H1 (cell line): Measurements from ENCODE around the gene GPD1L. TPM values are rescaled to one million over a fixed set of nuclear protein-coding genes. Genes with fewer than 3 reads are reported as not detected.

Experiments
- CTCF ChIA-PET: fragments of 300-600 bp; sonication (Branson Sonifier 250); formaldehyde crosslinking; loops from one replicate; lab custom pipeline; 2021; ENCODE audit not compliant: partially characterized antibody; lab: Charles Lee
- POLR2A ChIA-PET: fragments of 300-600 bp; sonication (Branson Sonifier 250); formaldehyde crosslinking; loops from one replicate; lab custom pipeline; 2021; ENCODE audit warnings: inconsistent platforms; ENCODE audit not compliant: partially characterized antibody; lab: Charles Lee
- DNase-seq, 2 experiments: peaks; one replicate each; pipeline versions ENCODE4 v3.0.0 to v3.0.0-alpha.2; 2010 to 2022; ENCODE audit warnings: low spot score in 2 of 2, low read depth in 1 of 2, mixed read lengths in 1 of 2
- FAIRE-seq: peaks from 2 replicates; lab custom pipeline; 2011; peaks lifted over from hg19 to GRCh38; lab: Jason Lieb, UNC
- H2AFZ ChIP-seq: 2 replicates; pipeline ENCODE4 v1.8.1; 2012; ENCODE audit warnings: low read length, inconsistent platforms
- H2AK5ac ChIP-seq: 2 replicates; pipeline ENCODE4 v1.6.1; 2013; ENCODE audit warnings: low read depth, low read length
- H2BK120ac ChIP-seq: replicated peaks from 2 replicates; pipeline ENCODE3; 2013; ENCODE audit warnings: low read depth, low read length, inconsistent platforms
- H2BK12ac ChIP-seq: 2 replicates; pipeline ENCODE4 v1.6.1; 2013; ENCODE audit warnings: low read depth, low read length
- H2BK15ac ChIP-seq: 2 replicates; pipeline ENCODE4 v1.6.1; 2013; ENCODE audit warnings: low read length
- H2BK20ac ChIP-seq: 2 replicates; pipeline ENCODE4 v1.6.1; 2013; ENCODE audit warnings: low read length
- H2BK5ac ChIP-seq: 2 replicates; pipeline ENCODE4 v1.6.1; 2013; ENCODE audit warnings: low read depth, low read length
- H3K14ac ChIP-seq: 2 replicates; pipeline ENCODE4 v1.6.1; 2013; ENCODE audit warnings: inconsistent platforms; ENCODE audit not compliant: insufficient read length
- H3K18ac ChIP-seq: 2 replicates; pipeline ENCODE4 v1.6.1; 2013; ENCODE audit warnings: low read length; ENCODE audit errors: extremely low read depth
- H3K23ac ChIP-seq: 2 replicates; pipeline ENCODE4 v1.6.1; 2013; ENCODE audit warnings: inconsistent platforms; ENCODE audit not compliant: insufficient read length
- H3K23me2 ChIP-seq: 2 replicates; pipeline ENCODE4 v1.6.1; 2013; ENCODE audit warnings: low read depth, low read length
- H3K27ac ChIP-seq: 2 replicates; pipeline ENCODE4 v1.6.1; 2011; ENCODE audit warnings: low read depth, low read length, inconsistent platforms
- H3K27me3 ChIP-seq, 4 experiments: replicated peaks in 1 of 4; 1 replicate in 1 of 4; 2 replicates in 3 of 4; pipeline versions ENCODE4 v1.6.1 to v1.8.1; 2011 to 2013; ENCODE audit warnings: low read length in 3 of 4, mild to moderate bottlenecking in 3 of 4, inconsistent platforms in 2 of 4, mixed read lengths in 2 of 4, moderate library complexity in 1 of 4; ENCODE audit not compliant: control insufficient read depth in 3 of 4, insufficient read depth in 3 of 4; ENCODE audit errors: extremely low read depth in 1 of 4
- H3K36me3 ChIP-seq, 4 experiments: 2 replicates each; pipeline versions ENCODE4 v1.6.1 to v1.8.1; 2011 to 2013; ENCODE audit warnings: mild to moderate bottlenecking in 4 of 4, low read length in 3 of 4, moderate library complexity in 2 of 4, control low read depth in 1 of 4, inconsistent platforms in 1 of 4; ENCODE audit not compliant: insufficient read depth in 4 of 4, control insufficient read depth in 2 of 4
- H3K4ac ChIP-seq: replicated peaks from 2 replicates; pipeline ENCODE3; 2013; ENCODE audit warnings: low read length, low read depth, mixed read lengths, inconsistent platforms; ENCODE audit not compliant: insufficient read length
- H3K4me1 ChIP-seq, 4 experiments: replicated peaks in 1 of 4; 1 replicate in 1 of 4; 2 replicates in 3 of 4; pipeline versions ENCODE4 v1.6.1 to v1.8.1; 2011 to 2013; ENCODE audit warnings: low read length in 3 of 4, inconsistent platforms in 2 of 4, mixed read lengths in 1 of 4; ENCODE audit not compliant: insufficient read depth in 4 of 4, control insufficient read depth in 3 of 4
- H3K4me2 ChIP-seq, 2 experiments: 2 replicates each; pipeline versions ENCODE4 v1.6.1 to v1.8.1; 2011 to 2013; ENCODE audit warnings: low read depth in 2 of 2, low read length in 2 of 2, control low read depth in 1 of 2, inconsistent platforms in 1 of 2, mild to moderate bottlenecking in 1 of 2; ENCODE audit not compliant: insufficient read depth in 1 of 2
- H3K4me3 ChIP-seq, 4 experiments: fragments of 200-600, 300-600 bp in 1 of 4; sonication (generic), shearing (Covaris generic), sonication (Bioruptor Twin) in 1 of 4; 2 replicates each; pipeline versions ENCODE4 v1.5.1 to v1.8.1; 2011 to 2016; ENCODE audit warnings: low read length in 4 of 4, low read depth in 3 of 4, control low read depth in 2 of 4, inconsistent platforms in 2 of 4, mild to moderate bottlenecking in 2 of 4, mixed read lengths in 1 of 4, moderate library complexity in 1 of 4; ENCODE audit not compliant: insufficient read depth in 2 of 4; ENCODE audit errors: extremely low read depth in 1 of 4
- H3K56ac ChIP-seq: replicated peaks from 2 replicates; pipeline ENCODE3; 2013; ENCODE audit warnings: low read depth, mild to moderate bottlenecking, mixed read lengths, low read length, inconsistent platforms; ENCODE audit not compliant: insufficient read length
- H3K79me1 ChIP-seq: 2 replicates; pipeline ENCODE4 v1.6.1; 2013; ENCODE audit warnings: low read depth, low read length, control low read depth
- H3K79me2 ChIP-seq, 2 experiments: 2 replicates each; pipeline versions ENCODE4 v1.6.1 to v1.8.1; 2012 to 2013; ENCODE audit warnings: low read length in 2 of 2, mild to moderate bottlenecking in 2 of 2, inconsistent platforms in 1 of 2; ENCODE audit not compliant: insufficient read depth in 2 of 2, control insufficient read depth in 1 of 2
- H3K9ac ChIP-seq, 4 experiments: replicated peaks in 1 of 4; 1 replicate in 1 of 4; 2 replicates in 3 of 4; pipeline versions ENCODE4 v1.6.1 to v1.8.1; 2011 to 2013; ENCODE audit warnings: low read depth in 3 of 4, low read length in 3 of 4, control low read depth in 2 of 4, mild to moderate bottlenecking in 2 of 4, moderate library complexity in 2 of 4, inconsistent platforms in 1 of 4; ENCODE audit errors: extremely low read depth in 1 of 4
- H3K9me3 ChIP-seq, 2 experiments: 2 replicates each; pipeline versions ENCODE4 v1.6.1 to v1.8.1; 2012 to 2013; ENCODE audit warnings: mild to moderate bottlenecking in 2 of 2, moderate library complexity in 2 of 2, control low read depth in 1 of 2, inconsistent platforms in 1 of 2, low read depth in 1 of 2, low read length in 1 of 2, mixed read lengths in 1 of 2; ENCODE audit not compliant: insufficient read depth in 2 of 2
- H4K20me1 ChIP-seq, 2 experiments: replicated peaks in 1 of 2; 2 replicates each; pipeline versions ENCODE3 to v1.8.1; 2011 to 2013; ENCODE audit warnings: inconsistent platforms in 2 of 2, low read length in 2 of 2, mild to moderate bottlenecking in 1 of 2; ENCODE audit not compliant: insufficient read depth in 2 of 2, control insufficient read depth in 1 of 2
- H4K5ac ChIP-seq: 2 replicates; pipeline ENCODE4 v1.6.1; 2013; ENCODE audit warnings: low read length, low read depth, mixed read lengths, inconsistent platforms; ENCODE audit not compliant: insufficient read length
- H4K8ac ChIP-seq: 2 replicates; pipeline ENCODE4 v1.8.0; 2013; ENCODE audit warnings: mild to moderate bottlenecking, moderate library complexity, low read length, inconsistent platforms; ENCODE audit not compliant: insufficient read depth; ENCODE audit errors: extremely low read depth
- H4K91ac ChIP-seq: replicated peaks from 2 replicates; pipeline ENCODE3; 2013; ENCODE audit warnings: low read length, mixed read lengths, inconsistent platforms; ENCODE audit not compliant: insufficient read length
- BRCA1 ChIP-seq: IDR thresholded peaks from 2 replicates; pipeline ENCODE4 v1.6.1; 2012; ENCODE audit warnings: low read depth, low read length, improper control_type of control experiment
- whole genome bisulfite sequencing, 2 experiments: shearing (Covaris generic) in 1 of 2; methylation state at CpG; one replicate each; pipeline versions ENCODE4 v1.1.6 to v1.1.7; 2013 to 2015; ENCODE audit warnings: low lambda C conversion rate in 2 of 2, mixed read lengths in 2 of 2, inconsistent platforms in 1 of 2, low coverage in 1 of 2, missing lambda C conversion rate in 1 of 2; ENCODE audit not compliant: insufficient replicate concordance in 2 of 2, insufficient coverage in 1 of 2, insufficient read length in 1 of 2; ENCODE audit errors: extremely low coverage in 1 of 2, missing lambda C conversion rate in 1 of 2; 5-methylcytosine and 5-hydroxymethylcytosine counted together
- polyA plus RNA-seq, 7 experiments: library from polyadenylated mRNA; depleted of rRNA in 3 of 7; stranded (reverse) in 5 of 7; unstranded in 2 of 7; fragments of >200 nt in 5 of 7; fragments of 200-250 nt in 2 of 7; gene quantifications; 1 replicate in 5 of 7; 2 replicates in 1 of 7; 4 replicates in 1 of 7; pipeline versions ENCODE4 v1.2.1 to v1.2.3, GENCODE V29; 2011 to 2013; ENCODE audit warnings: missing spikeins in 2 of 7, mixed read lengths in 2 of 7
- total RNA-seq: library from RNA; stranded (reverse); fragmentation: NEBNext Ultra II Directional; extraction: Animal tissue kit (Norgen Biotek cat#: 25700); gene quantifications from 2 replicates; pipeline ENCODE4 v1.2.1, GENCODE V29; 2021
- TF ChIP-seq, protein P1 (sequence below): IDR thresholded peaks from 2 replicates; pipeline ENCODE4 v1.6.1; 2012; ENCODE audit warnings: inconsistent platforms
- TF ChIP-seq, protein P2 (sequence below): IDR thresholded peaks from 2 replicates; pipeline ENCODE4 v1.6.1; 2011; ENCODE audit warnings: low read length, improper control_type of control experiment
- TF ChIP-seq, protein P3 (sequence below), 3 experiments: IDR thresholded peaks; 1 replicate in 2 of 3; 2 replicates in 1 of 3; pipeline versions ENCODE4 v1.5.1 to v1.6.1; 2011; ENCODE audit warnings: low read length in 3 of 3, mild to moderate bottlenecking in 3 of 3, inconsistent platforms in 2 of 3, low read depth in 1 of 3, moderate library complexity in 1 of 3; ENCODE audit not compliant: insufficient read depth in 1 of 3; ENCODE audit errors: control extremely low read depth in 1 of 3

GPD1L gene
- total and polyA plus RNA-seq, 2 of the 8 experiments (the other 6 are each of a cell fraction or from before 2014, with no cell fraction given) = 2.4 to 8.4 TPM

DNA sequence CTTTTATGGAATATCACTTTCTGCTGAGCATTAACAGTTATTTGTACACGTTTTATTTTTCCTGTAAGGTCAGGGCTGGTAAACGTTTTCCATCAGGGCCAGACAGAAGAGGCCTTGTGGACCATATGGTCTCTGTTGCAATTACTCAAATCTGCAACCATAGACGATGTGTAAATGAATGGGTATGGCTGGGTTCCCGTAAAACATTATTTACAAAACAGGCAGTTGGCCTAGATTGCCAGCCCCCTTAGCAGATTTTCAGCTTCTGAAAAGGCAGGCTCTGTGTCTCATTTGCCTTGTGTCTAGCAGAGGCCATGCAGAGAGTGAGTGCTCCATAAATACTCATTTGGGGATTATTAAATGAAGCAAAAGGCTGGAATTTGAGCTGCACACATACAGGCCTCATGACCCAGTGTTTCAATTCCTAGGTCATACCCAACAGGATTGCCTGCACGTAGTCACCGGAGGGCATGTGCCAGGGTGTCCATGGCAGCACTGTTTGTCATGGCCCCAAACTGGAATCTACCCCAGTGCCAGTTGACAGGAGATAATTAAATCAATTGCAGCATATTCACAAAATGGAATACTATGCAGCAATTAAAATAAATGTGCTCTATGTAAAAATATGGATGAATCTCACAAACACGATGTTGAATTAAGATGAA is 51.3 kb downstream of the GPD1L start:
- H3K9ac ChIP-seq = no peak overlapping the region
- H3K23me2 ChIP-seq = peaks cover 2% of the 10 kb centered on the region; the same call in 1 of the 2 replicates
- no peak overlapping the region for H2BK20ac ChIP-seq
- no peaks in the 10 kb centered on the region for H3K79me2 ChIP-seq
- no peak overlapping the region for H2BK120ac ChIP-seq
- no peak overlapping the region for H3K18ac ChIP-seq
- no peaks in the 10 kb centered on the region for H4K20me1 ChIP-seq
- TF ChIP-seq, protein P1, sequence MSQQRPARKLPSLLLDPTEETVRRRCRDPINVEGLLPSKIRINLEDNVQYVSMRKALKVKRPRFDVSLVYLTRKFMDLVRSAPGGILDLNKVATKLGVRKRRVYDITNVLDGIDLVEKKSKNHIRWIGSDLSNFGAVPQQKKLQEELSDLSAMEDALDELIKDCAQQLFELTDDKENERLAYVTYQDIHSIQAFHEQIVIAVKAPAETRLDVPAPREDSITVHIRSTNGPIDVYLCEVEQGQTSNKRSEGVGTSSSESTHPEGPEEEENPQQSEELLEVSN = no peak
- TF ChIP-seq, protein P2, sequence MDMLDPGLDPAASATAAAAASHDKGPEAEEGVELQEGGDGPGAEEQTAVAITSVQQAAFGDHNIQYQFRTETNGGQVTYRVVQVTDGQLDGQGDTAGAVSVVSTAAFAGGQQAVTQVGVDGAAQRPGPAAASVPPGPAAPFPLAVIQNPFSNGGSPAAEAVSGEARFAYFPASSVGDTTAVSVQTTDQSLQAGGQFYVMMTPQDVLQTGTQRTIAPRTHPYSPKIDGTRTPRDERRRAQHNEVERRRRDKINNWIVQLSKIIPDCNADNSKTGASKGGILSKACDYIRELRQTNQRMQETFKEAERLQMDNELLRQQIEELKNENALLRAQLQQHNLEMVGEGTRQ = no peak
- TF ChIP-seq, protein P3, sequence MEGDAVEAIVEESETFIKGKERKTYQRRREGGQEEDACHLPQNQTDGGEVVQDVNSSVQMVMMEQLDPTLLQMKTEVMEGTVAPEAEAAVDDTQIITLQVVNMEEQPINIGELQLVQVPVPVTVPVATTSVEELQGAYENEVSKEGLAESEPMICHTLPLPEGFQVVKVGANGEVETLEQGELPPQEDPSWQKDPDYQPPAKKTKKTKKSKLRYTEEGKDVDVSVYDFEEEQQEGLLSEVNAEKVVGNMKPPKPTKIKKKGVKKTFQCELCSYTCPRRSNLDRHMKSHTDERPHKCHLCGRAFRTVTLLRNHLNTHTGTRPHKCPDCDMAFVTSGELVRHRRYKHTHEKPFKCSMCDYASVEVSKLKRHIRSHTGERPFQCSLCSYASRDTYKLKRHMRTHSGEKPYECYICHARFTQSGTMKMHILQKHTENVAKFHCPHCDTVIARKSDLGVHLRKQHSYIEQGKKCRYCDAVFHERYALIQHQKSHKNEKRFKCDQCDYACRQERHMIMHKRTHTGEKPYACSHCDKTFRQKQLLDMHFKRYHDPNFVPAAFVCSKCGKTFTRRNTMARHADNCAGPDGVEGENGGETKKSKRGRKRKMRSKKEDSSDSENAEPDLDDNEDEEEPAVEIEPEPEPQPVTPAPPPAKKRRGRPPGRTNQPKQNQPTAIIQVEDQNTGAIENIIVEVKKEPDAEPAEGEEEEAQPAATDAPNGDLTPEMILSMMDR (IDR thresholded peaks at IDR 0.05; ENCODE audit: control extremely low read depth in 1 of 3, insufficient read depth in 1 of 3, low read depth in 1 of 3, low read length in 3 of 3) = no peak
- TF ChIP-seq BRCA1 = no peak
- no peak overlapping the region for H3K4ac ChIP-seq
- FAIRE-seq (no peak), DNase-seq (no peak)
- no peak overlapping the region for H3K14ac ChIP-seq
- H3K27ac ChIP-seq = no peak overlapping the region
- no peak overlapping the region for H4K8ac ChIP-seq
- H2BK15ac ChIP-seq = no peak overlapping the region
- no peak overlapping the region for H3K56ac ChIP-seq
- 78% methylated on average over 7 of the region's 7 CpGs; no CpG with 5 or more reads in 1 of the 2 experiments for WGBS, 2 experiments
- H3K4me2 ChIP-seq = no peak overlapping the region
- H2AFZ ChIP-seq = no peak overlapping the region
- no peak overlapping the region for H4K91ac ChIP-seq
- no peaks in the 10 kb centered on the region; a peak in 1 of 7 replicates for H3K4me1 ChIP-seq
- no peak overlapping the region for H4K5ac ChIP-seq
- no peaks in the 10 kb centered on the region for H3K27me3 ChIP-seq
- no peaks in the 10 kb centered on the region for H3K79me1 ChIP-seq
- H3K4me3 ChIP-seq = no peak overlapping the region
- no peaks in the 10 kb centered on the region for H3K36me3 ChIP-seq
- no peaks in the 10 kb centered on the region for H3K9me3 ChIP-seq
- POLR2A ChIA-PET = no interaction called here
- no peak overlapping the region for H2AK5ac ChIP-seq
- no peak overlapping the region for H2BK5ac ChIP-seq
- H2BK12ac ChIP-seq = no peak overlapping the region
- CTCF ChIA-PET = interaction anchor here (1.2 to 4.5 kb wide), 4 partner anchors 13 to 434 kb away, joined by 3 to 16 read pairs (median 8); no protein-coding TSS in a partner anchor
- no peak overlapping the region for H3K23ac ChIP-seq
